ENCODE measurements around the gene ST3GAL3.

GRCh38 chr1:43800771-43801170 is 93.4 kb downstream of the ST3GAL3 start:
- TF ChIP-seq ZNF317 (CRISPR knock-in tag; IDR thresholded peaks at IDR 0.05) (no peak), ZNF670 (CRISPR knock-in tag; IDR thresholded peaks at IDR 0.05; ENCODE audit: borderline replicate concordance) (no peak), IKZF5 (CRISPR knock-in tag; IDR thresholded peaks at IDR 0.05) (no peak), CTCF (CRISPR knock-in tag; IDR thresholded peaks at IDR 0.05) (no peak), AFF4 (CRISPR knock-in tag; IDR thresholded peaks at IDR 0.05) (no peak), MTA3 (CRISPR knock-in tag; IDR thresholded peaks at IDR 0.05) (no peak), FOXM1 (CRISPR knock-in tag; IDR thresholded peaks at IDR 0.05) (no peak), ZFP1 (CRISPR knock-in tag; IDR thresholded peaks at IDR 0.05) (no peak), ZNF282 (IDR thresholded peaks at IDR 0.05; ENCODE audit: partially characterized antibody) (no peak)

Measured in HepG2 (cell line).